NCI-H1694 treated with DMSO at 0.1 percent for 48 hours (cell line): ENCODE data around the gene PLAGL2.

Experiments
- DNase-seq: peaks from one replicate; lab custom pipeline; 2025; lab: John Stamatoyannopoulos, UW

PLAGL2 gene

GRCh38 chr20:32152421-32153155, 55.0 kb downstream of the PLAGL2 start:
- no peak for DNase-seq

GRCh38 chr20:32150291-32150848, 57.2 kb downstream of the PLAGL2 start:
- no peak for DNase-seq

- DNase-seq: no peak
These were observed 57.9 kb downstream of the PLAGL2 start for GRCh38 chr20:32149566-32150170.

- DNase-seq: no peak
These were observed 62.5 kb downstream of the PLAGL2 start for GRCh38 chr20:32144898-32145662.

- DNase-seq: no peak
These were observed 64.6 kb downstream of the PLAGL2 start for GRCh38 chr20:32142991-32143390.
